K562 (cell line): ENCODE measurements around the gene SLC20A1. TPM values are rescaled to one million over a fixed set of nuclear protein-coding genes. Genes with fewer than 3 reads are reported as not detected.

Experiments used
- CTBP1 ChIP-seq: fragments of 450-650 bp; IDR thresholded peaks from 2 replicates; pipeline ENCODE4 v1.6.1; 2016; ENCODE audit warnings: borderline replicate concordance
- ETS2 ChIP-seq: IDR thresholded peaks from 2 replicates; pipeline ENCODE4 v1.6.1; 2016; ENCODE audit warnings: borderline replicate concordance, missing genetic modification characterization, mild to moderate bottlenecking, moderate library complexity, missing compliant biosample characterization; ENCODE audit not compliant: poor library complexity, severe bottlenecking
- GABPB1 ChIP-seq: sonication (generic); formaldehyde crosslinking; IDR thresholded peaks from 2 replicates; pipeline ENCODE4 v1.8.0; 2022; ENCODE audit warnings: mild to moderate bottlenecking, missing genetic modification reagents
- HNRNPK ChIP-seq: fragments of 200-400 bp; formaldehyde crosslinking; IDR thresholded peaks from one replicate; pipeline ENCODE4 v1.6.1; 2018; ENCODE audit warnings: mild to moderate bottlenecking, low read depth, low read length; ENCODE audit not compliant: poor library complexity, severe bottlenecking
- IFI16 ChIP-seq: fragments of 250-450 bp; sonication (Bioruptor Pico); IDR thresholded peaks from 2 replicates; pipeline ENCODE4 v2.1.2; 2022; ENCODE audit warnings: mild to moderate bottlenecking, inconsistent platforms
- MNT ChIP-seq, 2 experiments: fragments of 450-650 bp; conservative IDR thresholded peaks; 2 replicates each; pipeline ENCODE4 v1.6.1; 2017; ENCODE audit warnings: mild to moderate bottlenecking in 2 of 2, moderate library complexity in 2 of 2
- NCOA2 ChIP-seq, 2 experiments: fragments of 450-650 bp; IDR thresholded peaks; 2 replicates each; pipeline ENCODE4 v1.6.1; 2018; ENCODE audit warnings: mild to moderate bottlenecking in 2 of 2, moderate library complexity in 1 of 2; ENCODE audit not compliant: partially characterized antibody in 2 of 2
- NCOA4 ChIP-seq: fragments of 450-650 bp; IDR thresholded peaks from 2 replicates; pipeline ENCODE4 v1.6.1; 2018; ENCODE audit warnings: mild to moderate bottlenecking; ENCODE audit not compliant: partially characterized antibody
- NFATC3 ChIP-seq: fragments of 450-650 bp; IDR thresholded peaks from 2 replicates; pipeline ENCODE4 v1.6.1; 2017; ENCODE audit warnings: mild to moderate bottlenecking
- NFRKB ChIP-seq: fragments of 450-650 bp; IDR thresholded peaks from 2 replicates; pipeline ENCODE4 v1.6.1; 2016; ENCODE audit warnings: low read depth
- POLR2H ChIP-seq: IDR thresholded peaks from 2 replicates; pipeline ENCODE4 v1.6.1; 2016; ENCODE audit warnings: missing genetic modification characterization, low read depth, mild to moderate bottlenecking, control low read depth, missing compliant biosample characterization, moderate library complexity
- RBM34 ChIP-seq: fragments of 200-400 bp; formaldehyde crosslinking; IDR thresholded peaks from 2 replicates; pipeline ENCODE4 v1.6.1; 2018; ENCODE audit warnings: low read length, borderline replicate concordance; ENCODE audit not compliant: insufficient read depth
- SRF ChIP-seq, 2 experiments: fragments of 250-450, 450-650 bp in 1 of 2; sonication (Bioruptor Pico) in 1 of 2; sonication (generic) in 1 of 2; formaldehyde crosslinking; IDR thresholded peaks; 2 replicates each; pipeline versions ENCODE4 v1.5.0 to v1.5.1; 2020 to 2022; ENCODE audit warnings: mild to moderate bottlenecking in 1 of 2, missing genetic modification reagents in 1 of 2
- TFAP4 ChIP-seq: sonication (generic); formaldehyde crosslinking; IDR thresholded peaks from 2 replicates; pipeline ENCODE4 v1.8.0; 2022; ENCODE audit warnings: missing genetic modification reagents, mild to moderate bottlenecking, moderate library complexity, borderline replicate concordance
- TGIF2 ChIP-seq: sonication (generic); formaldehyde crosslinking; IDR thresholded peaks from 2 replicates; pipeline ENCODE4 v1.8.1; 2022; ENCODE audit warnings: mild to moderate bottlenecking, missing genetic modification reagents, moderate library complexity
- TRIM24 ChIP-seq, 2 experiments: fragments of 450-650 bp; IDR thresholded peaks; 2 replicates each; pipeline ENCODE4 v1.6.1; 2016
- WHSC1 ChIP-seq: IDR thresholded peaks from one replicate; pipeline ENCODE4 v1.6.1; 2012; ENCODE audit warnings: low read length, control low read depth, inconsistent platforms
- ZBTB7A ChIP-seq: IDR thresholded peaks from 2 replicates; pipeline ENCODE4 v1.6.1; 2011; ENCODE audit warnings: low read depth, mild to moderate bottlenecking, low read length, moderate library complexity, borderline replicate concordance; ENCODE audit not compliant: control insufficient read depth
- ZBTB8A ChIP-seq: fragments of 450-650 bp; IDR thresholded peaks from 2 replicates; pipeline ENCODE4 v1.6.1; 2018; ENCODE audit warnings: mild to moderate bottlenecking, moderate library complexity; ENCODE audit not compliant: partially characterized antibody
- ZNF436 ChIP-seq: fragments of 250-450, 450-650 bp; sonication (Bioruptor Pico); formaldehyde crosslinking; IDR thresholded peaks from 2 replicates; pipeline ENCODE4 v1.7.0; 2020; ENCODE audit warnings: mild to moderate bottlenecking
- ZNF707 ChIP-seq: fragments of 250-450 bp; sonication (Bioruptor Pico); conservative IDR thresholded peaks from 2 replicates; pipeline ENCODE4 v1.8.0; 2022; ENCODE audit warnings: inconsistent platforms, mild to moderate bottlenecking, moderate library complexity
- polyA plus RNA-seq, 8 experiments: library from polyadenylated mRNA; depleted of rRNA in 4 of 8; stranded (reverse) in 5 of 8; unstranded in 3 of 8; fragments of >200 nt; fragmentation: Nextera tagmentation in 2 of 8; fragmentation: Illumina TruSeq in 1 of 8; extraction: Ambion mirVana in 2 of 8; extraction: Trizol in 1 of 8; gene quantifications; 2 replicates each; pipeline versions ENCODE4 v1.2.1 to v1.2.3, GENCODE V29; 2011 to 2014; ENCODE audit warnings: inconsistent platforms in 1 of 8, missing spikeins in 1 of 8
- total RNA-seq, 7 experiments: library from RNA; depleted of rRNA in 6 of 7; stranded (reverse); fragments of >200 nt in 6 of 7; fragmentation: Illumina TruSeq in 2 of 7; extraction: Trizol in 2 of 7; gene quantifications; 2 replicates each; pipeline versions ENCODE4 v1.2.1 to v1.2.3, GENCODE V29; 2011 to 2021; ENCODE audit warnings: low replicate concordance in 1 of 7
- TF ChIP-seq, protein P1 (sequence below): fragments of 250-450 bp; sonication (Bioruptor Pico); IDR thresholded peaks from 2 replicates; pipeline ENCODE4 v1.8.0; 2022; ENCODE audit warnings: moderate library complexity, mild to moderate bottlenecking, inconsistent platforms
- TF ChIP-seq, protein P2 (sequence below): fragments of 450-650 bp; formaldehyde crosslinking; IDR thresholded peaks from 2 replicates; pipeline ENCODE4 v1.4.0; 2022; ENCODE audit warnings: missing genetic modification characterization

The SLC20A1 gene
- total and polyA plus RNA-seq, 9 of the 15 experiments (the other 6 are each of a cell fraction or from before 2014, with no cell fraction given), result 53.8 to 150 (median 74.7) TPM

- peak; percentile 40; the same call in 1 of the 2 replicates for TF ChIP-seq IFI16 (CRISPR knock-in tag)
- TF ChIP-seq NFRKB, result no peak; the same call in none of the 2 replicates
- TF ChIP-seq, protein P1, sequence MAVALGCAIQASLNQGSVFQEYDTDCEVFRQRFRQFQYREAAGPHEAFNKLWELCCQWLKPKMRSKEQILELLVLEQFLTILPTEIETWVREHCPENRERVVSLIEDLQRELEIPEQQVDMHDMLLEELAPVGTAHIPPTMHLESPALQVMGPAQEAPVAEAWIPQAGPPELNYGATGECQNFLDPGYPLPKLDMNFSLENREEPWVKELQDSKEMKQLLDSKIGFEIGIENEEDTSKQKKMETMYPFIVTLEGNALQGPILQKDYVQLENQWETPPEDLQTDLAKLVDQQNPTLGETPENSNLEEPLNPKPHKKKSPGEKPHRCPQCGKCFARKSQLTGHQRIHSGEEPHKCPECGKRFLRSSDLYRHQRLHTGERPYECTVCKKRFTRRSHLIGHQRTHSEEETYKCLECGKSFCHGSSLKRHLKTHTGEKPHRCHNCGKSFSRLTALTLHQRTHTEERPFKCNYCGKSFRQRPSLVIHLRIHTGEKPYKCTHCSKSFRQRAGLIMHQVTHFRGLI (CRISPR knock-in tag), result peak; percentile 60
- no peak for TF ChIP-seq ZNF436 (CRISPR knock-in tag)
- peak; percentile 98 for TF ChIP-seq CTBP1
- no peak for TF ChIP-seq ZNF707 (CRISPR knock-in tag)
- peak; percentile 73; the same call in 1 of the 2 replicates for TF ChIP-seq TFAP4 (CRISPR knock-in tag)
- TF ChIP-seq NCOA2 (IDR thresholded peaks at IDR 0.05; ENCODE audit: partially characterized antibody in 2 of 2), result no peak
- TF ChIP-seq, protein P2, sequence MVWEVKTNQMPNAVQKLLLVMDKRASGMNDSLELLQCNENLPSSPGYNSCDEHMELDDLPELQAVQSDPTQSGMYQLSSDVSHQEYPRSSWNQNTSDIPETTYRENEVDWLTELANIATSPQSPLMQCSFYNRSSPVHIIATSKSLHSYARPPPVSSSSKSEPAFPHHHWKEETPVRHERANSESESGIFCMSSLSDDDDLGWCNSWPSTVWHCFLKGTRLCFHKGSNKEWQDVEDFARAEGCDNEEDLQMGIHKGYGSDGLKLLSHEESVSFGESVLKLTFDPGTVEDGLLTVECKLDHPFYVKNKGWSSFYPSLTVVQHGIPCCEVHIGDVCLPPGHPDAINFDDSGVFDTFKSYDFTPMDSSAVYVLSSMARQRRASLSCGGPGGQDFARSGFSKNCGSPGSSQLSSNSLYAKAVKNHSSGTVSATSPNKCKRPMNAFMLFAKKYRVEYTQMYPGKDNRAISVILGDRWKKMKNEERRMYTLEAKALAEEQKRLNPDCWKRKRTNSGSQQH, result peak; percentile 85; the same call in 1 of the 2 replicates
- TF ChIP-seq TRIM24 (IDR thresholded peaks at IDR 0.05), result peak; percentile 91 to 93
- peak; percentile 82 to 90 for TF ChIP-seq MNT (conservative IDR thresholded peaks at IDR 0.05)
- TF ChIP-seq HNRNPK, result no peak
- TF ChIP-seq GABPB1 (CRISPR knock-in tag), result peak; percentile 48; the same call in 1 of the 2 replicates
- TF ChIP-seq POLR2H, result no peak
- no peak for TF ChIP-seq TGIF2
- no peak for TF ChIP-seq ETS2 (tag)
- no peak for TF ChIP-seq WHSC1
- TF ChIP-seq NFATC3, result peak; percentile 75; the same call in 1 of the 2 replicates
- peak; percentile 19 to 63; a peak in 2 of 4 replicates for TF ChIP-seq SRF (CRISPR knock-in tag; IDR thresholded peaks at IDR 0.05)
- TF ChIP-seq NCOA4, result no peak
- TF ChIP-seq ZBTB8A, result no peak
- TF ChIP-seq ZBTB7A, result peak; percentile 94
- no peak for TF ChIP-seq RBM34
Observed at GRCh38 chr2:112706170-112706664, 60.5 kb downstream of the SLC20A1 start (continued).
